NT2/D1 (cell line): ENCODE data around the gene OLFML2B.

ENCODE experiments used
- SUZ12 ChIP-seq: IDR thresholded peaks from 2 replicates; pipeline ENCODE4 v1.6.1; 2011; ENCODE audit not compliant: insufficient read length, insufficient read depth; ENCODE audit errors: extremely low read depth
- YY1 ChIP-seq: IDR thresholded peaks from 2 replicates; pipeline ENCODE4 v1.6.1; 2011; ENCODE audit not compliant: insufficient read length, insufficient read depth
- ZNF274 ChIP-seq: IDR thresholded peaks from 2 replicates; pipeline ENCODE4 v1.6.1; 2011; ENCODE audit warnings: mild to moderate bottlenecking, low read depth, low read length

- TF ChIP-seq YY1 (no peak), SUZ12 (no peak), ZNF274 (no peak)
Measured at GRCh38 chr1:161981735-161982506, 41.7 kb downstream of the OLFML2B start.
